H1 (cell line): Measurements from ENCODE around the gene FAIM2. TPM values are rescaled to one million over a fixed set of nuclear protein-coding genes. Genes with fewer than 3 reads are reported as not detected.

Experiments
- CTCF ChIA-PET: fragments of 300-600 bp; sonication (Branson Sonifier 250); formaldehyde crosslinking; loops from one replicate; lab custom pipeline; 2021; ENCODE audit not compliant: partially characterized antibody; lab: Charles Lee
- POLR2A ChIA-PET: fragments of 300-600 bp; sonication (Branson Sonifier 250); formaldehyde crosslinking; loops from one replicate; lab custom pipeline; 2021; ENCODE audit warnings: inconsistent platforms; ENCODE audit not compliant: partially characterized antibody; lab: Charles Lee
- DNase-seq, 2 experiments: peaks; one replicate each; pipeline versions ENCODE4 v3.0.0 to v3.0.0-alpha.2; 2010 to 2022; ENCODE audit warnings: low spot score in 2 of 2, low read depth in 1 of 2, mixed read lengths in 1 of 2
- FAIRE-seq: peaks from 2 replicates; lab custom pipeline; 2011; peaks lifted over from hg19 to GRCh38; lab: Jason Lieb, UNC
- H2AFZ ChIP-seq: 2 replicates; pipeline ENCODE4 v1.8.1; 2012; ENCODE audit warnings: low read length, inconsistent platforms
- H2AK5ac ChIP-seq: 2 replicates; pipeline ENCODE4 v1.6.1; 2013; ENCODE audit warnings: low read depth, low read length
- H2BK120ac ChIP-seq: replicated peaks from 2 replicates; pipeline ENCODE3; 2013; ENCODE audit warnings: low read depth, low read length, inconsistent platforms
- H2BK12ac ChIP-seq: 2 replicates; pipeline ENCODE4 v1.6.1; 2013; ENCODE audit warnings: low read depth, low read length
- H2BK15ac ChIP-seq: 2 replicates; pipeline ENCODE4 v1.6.1; 2013; ENCODE audit warnings: low read length
- H2BK20ac ChIP-seq: 2 replicates; pipeline ENCODE4 v1.6.1; 2013; ENCODE audit warnings: low read length
- H2BK5ac ChIP-seq: 2 replicates; pipeline ENCODE4 v1.6.1; 2013; ENCODE audit warnings: low read depth, low read length
- H3K14ac ChIP-seq: 2 replicates; pipeline ENCODE4 v1.6.1; 2013; ENCODE audit warnings: inconsistent platforms; ENCODE audit not compliant: insufficient read length
- H3K18ac ChIP-seq: 2 replicates; pipeline ENCODE4 v1.6.1; 2013; ENCODE audit warnings: low read length; ENCODE audit errors: extremely low read depth
- H3K23ac ChIP-seq: 2 replicates; pipeline ENCODE4 v1.6.1; 2013; ENCODE audit warnings: inconsistent platforms; ENCODE audit not compliant: insufficient read length
- H3K23me2 ChIP-seq: 2 replicates; pipeline ENCODE4 v1.6.1; 2013; ENCODE audit warnings: low read depth, low read length
- H3K27ac ChIP-seq: 2 replicates; pipeline ENCODE4 v1.6.1; 2011; ENCODE audit warnings: low read depth, low read length, inconsistent platforms
- H3K27me3 ChIP-seq, 4 experiments: replicated peaks in 1 of 4; 1 replicate in 1 of 4; 2 replicates in 3 of 4; pipeline versions ENCODE4 v1.6.1 to v1.8.1; 2011 to 2013; ENCODE audit warnings: low read length in 3 of 4, mild to moderate bottlenecking in 3 of 4, inconsistent platforms in 2 of 4, mixed read lengths in 2 of 4, moderate library complexity in 1 of 4; ENCODE audit not compliant: control insufficient read depth in 3 of 4, insufficient read depth in 3 of 4; ENCODE audit errors: extremely low read depth in 1 of 4
- H3K36me3 ChIP-seq, 4 experiments: 2 replicates each; pipeline versions ENCODE4 v1.6.1 to v1.8.1; 2011 to 2013; ENCODE audit warnings: mild to moderate bottlenecking in 4 of 4, low read length in 3 of 4, moderate library complexity in 2 of 4, control low read depth in 1 of 4, inconsistent platforms in 1 of 4; ENCODE audit not compliant: insufficient read depth in 4 of 4, control insufficient read depth in 2 of 4
- H3K4ac ChIP-seq: replicated peaks from 2 replicates; pipeline ENCODE3; 2013; ENCODE audit warnings: low read length, low read depth, mixed read lengths, inconsistent platforms; ENCODE audit not compliant: insufficient read length
- H3K4me1 ChIP-seq, 4 experiments: replicated peaks in 1 of 4; 1 replicate in 1 of 4; 2 replicates in 3 of 4; pipeline versions ENCODE4 v1.6.1 to v1.8.1; 2011 to 2013; ENCODE audit warnings: low read length in 3 of 4, inconsistent platforms in 2 of 4, mixed read lengths in 1 of 4; ENCODE audit not compliant: insufficient read depth in 4 of 4, control insufficient read depth in 3 of 4
- H3K4me2 ChIP-seq, 2 experiments: 2 replicates each; pipeline versions ENCODE4 v1.6.1 to v1.8.1; 2011 to 2013; ENCODE audit warnings: low read depth in 2 of 2, low read length in 2 of 2, control low read depth in 1 of 2, inconsistent platforms in 1 of 2, mild to moderate bottlenecking in 1 of 2; ENCODE audit not compliant: insufficient read depth in 1 of 2
- H3K4me3 ChIP-seq, 4 experiments: fragments of 200-600, 300-600 bp in 1 of 4; sonication (generic), shearing (Covaris generic), sonication (Bioruptor Twin) in 1 of 4; 2 replicates each; pipeline versions ENCODE4 v1.5.1 to v1.8.1; 2011 to 2016; ENCODE audit warnings: low read length in 4 of 4, low read depth in 3 of 4, control low read depth in 2 of 4, inconsistent platforms in 2 of 4, mild to moderate bottlenecking in 2 of 4, mixed read lengths in 1 of 4, moderate library complexity in 1 of 4; ENCODE audit not compliant: insufficient read depth in 2 of 4; ENCODE audit errors: extremely low read depth in 1 of 4
- H3K56ac ChIP-seq: replicated peaks from 2 replicates; pipeline ENCODE3; 2013; ENCODE audit warnings: low read depth, mild to moderate bottlenecking, mixed read lengths, low read length, inconsistent platforms; ENCODE audit not compliant: insufficient read length
- H3K79me1 ChIP-seq: 2 replicates; pipeline ENCODE4 v1.6.1; 2013; ENCODE audit warnings: low read depth, low read length, control low read depth
- H3K79me2 ChIP-seq, 2 experiments: 2 replicates each; pipeline versions ENCODE4 v1.6.1 to v1.8.1; 2012 to 2013; ENCODE audit warnings: low read length in 2 of 2, mild to moderate bottlenecking in 2 of 2, inconsistent platforms in 1 of 2; ENCODE audit not compliant: insufficient read depth in 2 of 2, control insufficient read depth in 1 of 2
- H3K9ac ChIP-seq, 4 experiments: replicated peaks in 1 of 4; 1 replicate in 1 of 4; 2 replicates in 3 of 4; pipeline versions ENCODE4 v1.6.1 to v1.8.1; 2011 to 2013; ENCODE audit warnings: low read depth in 3 of 4, low read length in 3 of 4, control low read depth in 2 of 4, mild to moderate bottlenecking in 2 of 4, moderate library complexity in 2 of 4, inconsistent platforms in 1 of 4; ENCODE audit errors: extremely low read depth in 1 of 4
- H3K9me3 ChIP-seq, 2 experiments: 2 replicates each; pipeline versions ENCODE4 v1.6.1 to v1.8.1; 2012 to 2013; ENCODE audit warnings: mild to moderate bottlenecking in 2 of 2, moderate library complexity in 2 of 2, control low read depth in 1 of 2, inconsistent platforms in 1 of 2, low read depth in 1 of 2, low read length in 1 of 2, mixed read lengths in 1 of 2; ENCODE audit not compliant: insufficient read depth in 2 of 2
- H4K20me1 ChIP-seq, 2 experiments: replicated peaks in 1 of 2; 2 replicates each; pipeline versions ENCODE3 to v1.8.1; 2011 to 2013; ENCODE audit warnings: inconsistent platforms in 2 of 2, low read length in 2 of 2, mild to moderate bottlenecking in 1 of 2; ENCODE audit not compliant: insufficient read depth in 2 of 2, control insufficient read depth in 1 of 2
- H4K5ac ChIP-seq: 2 replicates; pipeline ENCODE4 v1.6.1; 2013; ENCODE audit warnings: low read length, low read depth, mixed read lengths, inconsistent platforms; ENCODE audit not compliant: insufficient read length
- H4K8ac ChIP-seq: 2 replicates; pipeline ENCODE4 v1.8.0; 2013; ENCODE audit warnings: mild to moderate bottlenecking, moderate library complexity, low read length, inconsistent platforms; ENCODE audit not compliant: insufficient read depth; ENCODE audit errors: extremely low read depth
- H4K91ac ChIP-seq: replicated peaks from 2 replicates; pipeline ENCODE3; 2013; ENCODE audit warnings: low read length, mixed read lengths, inconsistent platforms; ENCODE audit not compliant: insufficient read length
- CEBPB ChIP-seq: IDR thresholded peaks from 2 replicates; pipeline ENCODE4 v1.6.1; 2012; ENCODE audit warnings: low read depth, low read length
- CHD2 ChIP-seq: IDR thresholded peaks from 2 replicates; pipeline ENCODE4 v1.6.1; 2012; ENCODE audit warnings: low read length, improper control_type of control experiment
- GTF2F1 ChIP-seq: IDR thresholded peaks from 2 replicates; pipeline ENCODE4 v1.6.1; 2012; ENCODE audit warnings: low read depth, low read length, improper control_type of control experiment, borderline replicate concordance
- MAFK ChIP-seq: IDR thresholded peaks from 2 replicates; pipeline ENCODE4 v1.6.1; 2012; ENCODE audit warnings: low read depth, mild to moderate bottlenecking, improper control_type of control experiment, low read length
- SP1 ChIP-seq: IDR thresholded peaks from 2 replicates; pipeline ENCODE4 v1.6.1; 2011; ENCODE audit warnings: low read depth, low read length
- SUZ12 ChIP-seq: fragments of 200-600 bp; sonication (generic); IDR thresholded peaks from 2 replicates; pipeline ENCODE4 v1.6.1; 2012; ENCODE audit warnings: mild to moderate bottlenecking, inconsistent platforms, low read length, moderate library complexity, mixed read lengths
- TEAD4 ChIP-seq: IDR thresholded peaks from 2 replicates; pipeline ENCODE4 v1.6.1; 2012; ENCODE audit warnings: low read depth, low read length, inconsistent platforms, mixed read lengths
- WGBS, 2 experiments: shearing (Covaris generic) in 1 of 2; methylation state at CpG; one replicate each; pipeline versions ENCODE4 v1.1.6 to v1.1.7; 2013 to 2015; ENCODE audit warnings: low lambda C conversion rate in 2 of 2, mixed read lengths in 2 of 2, inconsistent platforms in 1 of 2, low coverage in 1 of 2, missing lambda C conversion rate in 1 of 2; ENCODE audit not compliant: insufficient replicate concordance in 2 of 2, insufficient coverage in 1 of 2, insufficient read length in 1 of 2; ENCODE audit errors: extremely low coverage in 1 of 2, missing lambda C conversion rate in 1 of 2; 5-methylcytosine and 5-hydroxymethylcytosine counted together
- polyA plus RNA-seq, 7 experiments: library from polyadenylated mRNA; depleted of rRNA in 3 of 7; stranded (reverse) in 5 of 7; unstranded in 2 of 7; fragments of >200 nt in 5 of 7; fragments of 200-250 nt in 2 of 7; gene quantifications; 1 replicate in 5 of 7; 2 replicates in 1 of 7; 4 replicates in 1 of 7; pipeline versions ENCODE4 v1.2.1 to v1.2.3, GENCODE V29; 2011 to 2013; ENCODE audit warnings: missing spikeins in 2 of 7, mixed read lengths in 2 of 7
- total RNA-seq: library from RNA; stranded (reverse); fragmentation: NEBNext Ultra II Directional; extraction: Animal tissue kit (Norgen Biotek cat#: 25700); gene quantifications from 2 replicates; pipeline ENCODE4 v1.2.1, GENCODE V29; 2021

FAIM2 gene
- total and polyA plus RNA-seq, 2 of the 8 experiments (the other 6 are each of a cell fraction or from before 2014, with no cell fraction given) = 0.89 to 1.3 TPM

DNA sequence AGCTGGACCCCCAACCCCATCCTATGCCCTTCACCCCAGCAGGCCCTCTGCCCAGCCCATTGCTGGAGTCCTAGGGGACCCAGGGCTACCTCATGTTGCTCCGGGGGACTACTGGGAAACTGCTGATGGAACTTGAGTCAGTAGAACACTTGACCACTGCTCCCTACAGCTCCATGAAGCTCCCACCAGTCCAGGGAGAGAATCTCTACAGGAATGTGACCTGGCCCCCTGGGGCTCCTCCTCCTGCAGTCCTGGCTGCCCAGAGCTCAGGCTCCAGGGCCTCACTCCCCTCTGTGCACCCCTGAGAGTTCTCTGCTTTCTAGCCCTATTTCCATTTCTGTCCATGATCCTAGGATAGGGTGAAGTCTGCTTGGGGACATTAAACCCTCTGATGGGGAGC, 36.0 kb upstream of the FAIM2 start:
- Histone ChIP-seq H2AK5ac (no peak overlapping the region), H3K4ac (no peak overlapping the region), H3K4me1 (peaks cover 0 to 12% (median 2%) of the 10 kb centered on the region in 4 experiments; a peak in 3 of 7 replicates), H3K23ac (no peak overlapping the region), H4K8ac (no peak overlapping the region), H3K9ac (no peak overlapping the region), H4K20me1 (peaks cover 0 to 1% of the 10 kb centered on the region in 2 experiments), H3K4me3 (no peak overlapping the region), H2BK12ac (no peak overlapping the region), H3K79me2 (no peaks in the 10 kb centered on the region), H3K18ac (no peak overlapping the region), H2BK15ac (no peak overlapping the region), H4K5ac (no peak overlapping the region), H3K36me3 (no peaks in the 10 kb centered on the region), H2AFZ (no peak overlapping the region), H2BK20ac (no peak overlapping the region), H4K91ac (no peak overlapping the region), H3K27me3 (peaks cover 0 to 3% (median 0%) of the 10 kb centered on the region in 4 experiments; a peak in 1 of 7 replicates), H3K4me2 (no peak overlapping the region), H2BK120ac (no peak overlapping the region), H3K79me1 (no peaks in the 10 kb centered on the region), H3K14ac (no peak overlapping the region), H3K9me3 (no peaks in the 10 kb centered on the region), H3K27ac (no peak overlapping the region), H3K56ac (no peak overlapping the region), H3K23me2 (no peaks in the 10 kb centered on the region), H2BK5ac (no peak overlapping the region)
- ChIA-PET CTCF (interaction anchor here (0.6 to 5.1 kb wide), 15 partner anchors 10 to 170 kb away, joined by 3 to 37 read pairs (median 3); partner anchors contain the start of genes AQP2 and BCDIN3D), POLR2A (interaction anchor here (0.8 to 1.5 kb wide), 2 partner anchors 145 to 298 kb away, joined by 3 to 5 read pairs; partner anchors contain the start of gene SMARCD1)
- WGBS, 2 experiments = 86% methylated on average over 1 of the region's 1 CpG; no CpG with 5 or more reads in 1 of the 2 experiments
- FAIRE-seq = no peak
- DNase-seq = no peak
- TF ChIP-seq MAFK = no peak
- no peak for TF ChIP-seq TEAD4
- TF ChIP-seq SUZ12 = no peak
- TF ChIP-seq SP1 = no peak
- no peak for TF ChIP-seq CEBPB
- no peak for TF ChIP-seq GTF2F1
- TF ChIP-seq CHD2 = no peak
